Mesenchymal stem cell (in vitro differentiated cells and primary cell): Measurements from ENCODE around the gene BNC2.

ENCODE experiments used
- DNase-seq: peaks from one replicate; pipeline ENCODE4 v3.0.0-alpha.2; 2013
- H2AFZ ChIP-seq: one replicate; pipeline ENCODE4 v1.6.1; 2013; ENCODE audit warnings: low read depth, mild to moderate bottlenecking, control low read depth, inconsistent platforms, low read length, moderate library complexity
- H2AK5ac ChIP-seq: 2 replicates; pipeline ENCODE4 v1.6.1; 2013; ENCODE audit warnings: low read length, moderate library complexity, mild to moderate bottlenecking, inconsistent platforms; ENCODE audit not compliant: severe bottlenecking
- H2BK120ac ChIP-seq: one replicate; pipeline ENCODE4 v1.6.1; 2013; ENCODE audit warnings: low read depth, mild to moderate bottlenecking, inconsistent platforms, low read length, moderate library complexity
- H2BK12ac ChIP-seq, 2 experiments: one replicate each; pipeline ENCODE4 v1.6.1; 2013; ENCODE audit warnings: inconsistent platforms in 2 of 2, low read length in 2 of 2, mild to moderate bottlenecking in 2 of 2, moderate library complexity in 2 of 2, control low read depth in 1 of 2
- H2BK15ac ChIP-seq: one replicate; pipeline ENCODE4 v1.6.1; 2013; ENCODE audit warnings: mild to moderate bottlenecking, low read depth, inconsistent platforms; ENCODE audit not compliant: poor library complexity, severe bottlenecking
- H2BK5ac ChIP-seq: 2 replicates; pipeline ENCODE4 v1.6.1; 2013; ENCODE audit warnings: low read depth, mild to moderate bottlenecking, low read length, control low read depth, inconsistent platforms; ENCODE audit not compliant: poor library complexity, severe bottlenecking
- H3K14ac ChIP-seq, 2 experiments: one replicate each; pipeline ENCODE4 v1.6.1; 2013; ENCODE audit warnings: inconsistent platforms in 2 of 2, low read length in 2 of 2, control low read depth in 1 of 2, mild to moderate bottlenecking in 1 of 2, moderate library complexity in 1 of 2
- H3K18ac ChIP-seq, 2 experiments: one replicate each; pipeline ENCODE4 v1.6.1; 2013; ENCODE audit warnings: inconsistent platforms in 2 of 2, low read length in 2 of 2, control low read depth in 1 of 2, low read depth in 1 of 2, mild to moderate bottlenecking in 1 of 2
- H3K23ac ChIP-seq, 2 experiments: one replicate each; pipeline ENCODE4 v1.6.1; 2013; ENCODE audit warnings: inconsistent platforms in 2 of 2, low read length in 2 of 2, mild to moderate bottlenecking in 2 of 2, moderate library complexity in 2 of 2, control low read depth in 1 of 2
- H3K27ac ChIP-seq: 2 replicates; pipeline ENCODE4 v1.5.1; 2013; ENCODE audit warnings: mild to moderate bottlenecking, moderate library complexity, low read length, control low read depth, inconsistent platforms; ENCODE audit not compliant: poor library complexity, severe bottlenecking
- H3K27me3 ChIP-seq, 2 experiments: 2 replicates each; pipeline versions ENCODE4 v1.6.1 to v1.7.0; 2013; ENCODE audit warnings: low read length in 2 of 2, mild to moderate bottlenecking in 2 of 2, moderate library complexity in 2 of 2, control low read depth in 1 of 2, inconsistent platforms in 1 of 2; ENCODE audit not compliant: control insufficient read depth in 1 of 2, insufficient read depth in 1 of 2
- H3K36me3 ChIP-seq, 2 experiments: 2 replicates each; pipeline versions ENCODE4 v1.6.1 to v1.7.0; 2013; ENCODE audit warnings: low read length in 2 of 2, control low read depth in 1 of 2, inconsistent platforms in 1 of 2, low read depth in 1 of 2, mild to moderate bottlenecking in 1 of 2; ENCODE audit not compliant: insufficient read depth in 2 of 2, control insufficient read depth in 1 of 2
- H3K4ac ChIP-seq, 2 experiments: one replicate each; pipeline ENCODE4 v1.6.1; 2013; ENCODE audit warnings: inconsistent platforms in 2 of 2, low read length in 2 of 2, mild to moderate bottlenecking in 2 of 2, moderate library complexity in 2 of 2, control low read depth in 1 of 2, low read depth in 1 of 2
- H3K4me1 ChIP-seq: 2 replicates; pipeline ENCODE4 v1.6.1; 2013; ENCODE audit warnings: low read depth, low read length, control low read depth; ENCODE audit not compliant: control insufficient read depth, insufficient read depth
- H3K4me2 ChIP-seq: 2 replicates; pipeline ENCODE4 v1.6.1; 2013; ENCODE audit warnings: low read length, mild to moderate bottlenecking, inconsistent platforms; ENCODE audit not compliant: poor library complexity, severe bottlenecking
- H3K4me3 ChIP-seq, 2 experiments: 2 replicates each; pipeline versions ENCODE4 v1.5.1 to v1.7.0; 2013; ENCODE audit warnings: low read length in 2 of 2, mild to moderate bottlenecking in 2 of 2, control low read depth in 1 of 2, low read depth in 1 of 2; ENCODE audit not compliant: insufficient read depth in 1 of 2
- H3K79me1 ChIP-seq: replicated peaks from 2 replicates; pipeline ENCODE4 v1.6.1; 2013; ENCODE audit warnings: mild to moderate bottlenecking, control low read depth, low read length, inconsistent platforms; ENCODE audit not compliant: poor library complexity, severe bottlenecking
- H3K9ac ChIP-seq: 2 replicates; pipeline ENCODE4 v1.7.0; 2013; ENCODE audit warnings: mild to moderate bottlenecking, low read length, moderate library complexity
- H3K9me3 ChIP-seq: 2 replicates; pipeline ENCODE4 v1.7.0; 2013; ENCODE audit warnings: mild to moderate bottlenecking, low read length; ENCODE audit not compliant: control insufficient read depth
- H4K8ac ChIP-seq: one replicate; pipeline ENCODE4 v1.6.1; 2013; ENCODE audit warnings: inconsistent platforms, mild to moderate bottlenecking, low read length, moderate library complexity
- H4K91ac ChIP-seq: one replicate; pipeline ENCODE4 v1.6.1; 2013; ENCODE audit warnings: mild to moderate bottlenecking, low read length, inconsistent platforms
- WGBS: methylation state at CpG from one replicate; pipeline ENCODE4 v1.1.7; 2013; ENCODE audit warnings: mixed read lengths; 5-methylcytosine and 5-hydroxymethylcytosine counted together

Gene BNC2

GRCh38 chr9:16652582-16652981 lies 217.9 kb downstream of the BNC2 start:
- peaks cover 0 to 16% of the 10 kb centered on the region in 2 experiments for H3K36me3 ChIP-seq

DNA sequence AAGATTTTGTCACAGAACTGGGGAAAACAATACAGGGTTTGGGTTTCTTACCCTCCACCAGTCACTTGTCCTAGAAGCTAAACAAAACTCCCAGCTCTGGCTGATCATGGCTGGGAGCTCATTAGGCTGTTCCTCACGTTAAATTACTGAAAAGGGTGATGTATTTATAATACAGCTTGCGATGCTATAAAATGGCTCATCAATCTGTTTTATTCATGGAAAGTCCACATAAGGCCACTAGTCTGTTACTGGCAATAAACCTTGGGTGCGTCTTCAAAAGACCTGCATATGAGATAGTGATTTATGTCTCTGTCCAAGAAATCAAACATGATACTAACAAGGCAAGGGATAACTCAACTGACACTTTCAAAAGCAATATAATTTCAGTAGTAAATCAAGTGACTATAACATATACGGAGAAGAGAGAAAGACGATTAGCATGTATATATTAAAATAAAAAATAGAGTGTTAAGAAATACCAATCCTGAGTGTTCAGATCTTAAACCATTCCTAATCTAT lies 219.0 kb downstream of the BNC2 start:
- H3K4ac ChIP-seq = no peak overlapping the region
- no peak overlapping the region for H2BK12ac ChIP-seq
- no peak overlapping the region for H3K27ac ChIP-seq
- no peak overlapping the region for H2BK15ac ChIP-seq
- no peak overlapping the region for H3K4me3 ChIP-seq
- H3K9me3 ChIP-seq = no peaks in the 10 kb centered on the region
- H3K4me2 ChIP-seq = no peak overlapping the region
- H2AFZ ChIP-seq = no peak overlapping the region
- no peaks in the 10 kb centered on the region for H3K27me3 ChIP-seq
- H4K91ac ChIP-seq = no peak overlapping the region
- peaks cover 6% of the 10 kb centered on the region for H3K4me1 ChIP-seq
- peaks cover 26% of the 10 kb centered on the region for H3K79me1 ChIP-seq
- WGBS = 69% methylated on average over 2 of the region's 5 CpGs
- peaks cover 0 to 25% of the 10 kb centered on the region in 2 experiments for H3K36me3 ChIP-seq
- no peak overlapping the region for H3K14ac ChIP-seq
- H2BK5ac ChIP-seq = no peak overlapping the region
- no peak overlapping the region for H4K8ac ChIP-seq
- H3K18ac ChIP-seq = no peak overlapping the region
- no peak overlapping the region for H3K9ac ChIP-seq
- H2AK5ac ChIP-seq = no peak overlapping the region
- H3K23ac ChIP-seq = no peak overlapping the region
- H2BK120ac ChIP-seq = no peak overlapping the region
- DNase-seq = no peak

More at GRCh38 chr9:16652582-16652981, 217.9 kb downstream of the BNC2 start:
- Histone ChIP-seq H3K9ac (peak overlapping the region; percentile 91), H3K9me3 (no peaks in the 10 kb centered on the region), H4K91ac (no peak overlapping the region), H3K18ac (no peak overlapping the region), H3K14ac (no peak overlapping the region), H2BK12ac (no peak overlapping the region), H3K79me1 (peaks cover 20% of the 10 kb centered on the region), H2BK120ac (no peak overlapping the region), H3K27ac (peak overlapping the region; percentile 50), H3K4me2 (no peak overlapping the region), H2BK15ac (no peak overlapping the region), H2BK5ac (no peak overlapping the region), H2AK5ac (peak overlapping the region; percentile 26), H3K27me3 (no peaks in the 10 kb centered on the region), H2AFZ (no peak overlapping the region), H3K23ac (no peak overlapping the region), H3K4me1 (peaks cover 6% of the 10 kb centered on the region), H3K4ac (no peak overlapping the region), H3K4me3 (peak overlapping the region in 1 of 2 experiments; percentile 75), H4K8ac (no peak overlapping the region)
- peak; percentile 41 for DNase-seq
- 61% methylated on average over 3 of the region's 4 CpGs for WGBS

DNA sequence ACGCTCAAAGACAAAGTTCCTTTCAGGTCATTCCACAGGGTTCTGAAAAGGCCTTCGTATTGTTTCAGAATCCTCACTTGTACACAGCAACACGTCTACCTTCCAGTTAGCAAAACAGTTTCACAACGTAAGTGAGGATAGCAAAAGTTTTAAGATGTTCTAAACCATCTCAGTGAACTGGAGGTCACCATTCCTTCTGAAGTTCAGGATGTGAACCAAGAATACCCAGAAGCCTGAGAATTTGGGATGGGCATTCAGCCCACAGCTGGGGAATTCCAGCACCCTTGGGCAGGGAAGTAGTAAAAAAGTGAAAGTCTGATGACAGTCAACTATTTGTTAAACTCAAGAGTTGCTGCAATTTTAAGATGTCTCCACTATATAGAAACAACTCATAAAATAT lies 224.5 kb downstream of the BNC2 start:
- no peak overlapping the region for H2BK5ac ChIP-seq
- peaks cover 0 to 24% of the 10 kb centered on the region in 2 experiments for H3K36me3 ChIP-seq
- H3K9ac ChIP-seq = no peak overlapping the region
- H2AFZ ChIP-seq = no peak overlapping the region
- no peak overlapping the region for H3K18ac ChIP-seq
- H2BK12ac ChIP-seq = no peak overlapping the region
- H4K8ac ChIP-seq = no peak overlapping the region
- H3K27ac ChIP-seq = no peak overlapping the region
- H3K4me2 ChIP-seq = no peak overlapping the region
- H3K4ac ChIP-seq = no peak overlapping the region
- DNase-seq = no peak
- H3K27me3 ChIP-seq = no peaks in the 10 kb centered on the region
- 96% methylated on average over 4 of the region's 4 CpGs for WGBS
- no peak overlapping the region for H3K4me3 ChIP-seq
- peak overlapping the region; percentile 25 for H2AK5ac ChIP-seq
- H3K4me1 ChIP-seq = no peaks in the 10 kb centered on the region
- no peak overlapping the region for H3K14ac ChIP-seq
- peaks cover 24% of the 10 kb centered on the region for H3K79me1 ChIP-seq
- H2BK120ac ChIP-seq = no peak overlapping the region
- no peak overlapping the region for H2BK15ac ChIP-seq
- no peaks in the 10 kb centered on the region for H3K9me3 ChIP-seq
- H3K23ac ChIP-seq = no peak overlapping the region
- no peak overlapping the region for H4K91ac ChIP-seq

GRCh38 chr9:16642421-16643109 lies 227.9 kb downstream of the BNC2 start:
- H3K36me3 ChIP-seq = peaks cover 0 to 11% of the 10 kb centered on the region in 2 experiments
- peak overlapping the region; percentile 44 for H3K9ac ChIP-seq
- 100% methylated on average over 1 of the region's 2 CpGs for WGBS

More at GRCh38 chr9:16642421-16643109, 227.9 kb downstream of the BNC2 start:
- Histone ChIP-seq H2BK15ac (no peak overlapping the region), H2BK120ac (no peak overlapping the region), H3K4me1 (peaks cover 2% of the 10 kb centered on the region), H3K27me3 (no peaks in the 10 kb centered on the region), H3K14ac (no peak overlapping the region), H3K18ac (no peak overlapping the region), H3K4me3 (peak overlapping the region in 1 of 2 experiments; percentile 13), H4K8ac (no peak overlapping the region), H2AK5ac (peak overlapping the region; percentile 48), H3K79me1 (peaks cover 19% of the 10 kb centered on the region), H3K27ac (no peak overlapping the region), H3K23ac (no peak overlapping the region), H3K9me3 (no peaks in the 10 kb centered on the region), H2BK5ac (no peak overlapping the region), H3K4me2 (no peak overlapping the region), H2AFZ (no peak overlapping the region), H4K91ac (no peak overlapping the region), H3K4ac (no peak overlapping the region), H2BK12ac (no peak overlapping the region)
- no peak for DNase-seq
